Measurements from ENCODE around the gene NKX1-1. TPM values are rescaled to one million over a fixed set of nuclear protein-coding genes. Genes with fewer than 3 reads are reported as not detected.

The NKX1-1 gene
- total and polyA plus RNA-seq, 2 of the 8 experiments (the other 6 are each of a cell fraction or from before 2014, with no cell fraction given): not detected

GRCh38 chr4:1412376-1413203, 6.3 kb upstream of the NKX1-1 start (continued):
- no peak for TF ChIP-seq RBBP5 (IDR thresholded peaks at IDR 0.05; ENCODE audit: borderline replicate concordance, low read depth, low read length)
- no peak for TF ChIP-seq SP2 (IDR thresholded peaks at IDR 0.05; ENCODE audit: low read length)

Data from H1 (cell line).